Epithelial cell of esophagus (primary cell): Measurements from ENCODE around the gene INSIG2.

Experiments
- DNase-seq: peaks from one replicate; pipeline ENCODE4 v3.0.0; 2010; ENCODE audit warnings: low read depth
- H3K4me3 ChIP-seq: 2 replicates; pipeline ENCODE4 v1.5.1; 2011; ENCODE audit warnings: mild to moderate bottlenecking, low read length, control low read depth
- CTCF ChIP-seq: IDR thresholded peaks from 2 replicates; pipeline ENCODE4 v1.5.1; 2011; ENCODE audit warnings: low read depth, mild to moderate bottlenecking, low read length, control low read depth, inconsistent platforms; ENCODE audit not compliant: insufficient read depth; ENCODE audit errors: missing control alignments

INSIG2 gene

GRCh38 chr2:118154176-118154575 is 65.9 kb downstream of the INSIG2 start:
- H3K4me3 ChIP-seq, result no peak overlapping the region
- no peak for DNase-seq
- TF ChIP-seq CTCF, result no peak
